Measurements from ENCODE around the gene SORCS2.

DNA sequence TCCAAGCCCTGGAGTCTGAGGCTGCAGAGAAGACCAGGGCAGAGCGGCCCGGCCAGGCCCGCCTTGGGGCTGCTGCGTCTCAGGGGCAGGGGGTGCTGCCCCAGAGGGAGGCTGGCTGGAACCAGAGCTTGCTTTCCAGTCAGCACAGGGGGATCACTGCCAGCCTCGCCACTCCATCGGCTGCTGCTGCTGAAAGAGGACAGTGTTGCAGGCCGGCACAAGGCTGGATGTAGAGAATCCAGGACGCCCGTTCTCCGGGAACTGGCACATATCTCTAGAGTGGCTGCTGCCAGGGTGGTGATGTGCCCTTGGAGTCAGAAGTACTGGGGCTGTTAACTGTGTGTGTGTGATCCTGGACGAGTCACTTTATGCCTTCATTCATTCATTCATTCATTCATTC, 31.9 kb upstream of the SORCS2 start:
- TF ChIP-seq ZNF274 (IDR thresholded peaks at IDR 0.05; ENCODE audit: low read depth, low read length): no peak
- TF ChIP-seq SUZ12 (IDR thresholded peaks at IDR 0.05; ENCODE audit: extremely low read depth, insufficient read depth, insufficient read length): no peak
